K562 (cell line): ENCODE measurements around the gene KISS1. TPM values are rescaled to one million over a fixed set of nuclear protein-coding genes. Genes with fewer than 3 reads are reported as not detected.

Experiments
- ARHGAP35 ChIP-seq: fragments of 450-650 bp; IDR thresholded peaks from 2 replicates; pipeline ENCODE4 v1.6.1; 2018; ENCODE audit not compliant: partially characterized antibody
- ATF6 ChIP-seq: sonication (generic); formaldehyde crosslinking; IDR thresholded peaks from 2 replicates; pipeline ENCODE4 v1.4.0; 2020; ENCODE audit warnings: mild to moderate bottlenecking, missing genetic modification reagents
- CBX2 ChIP-seq: fragments of 200-600 bp; sonication (generic); IDR thresholded peaks from one replicate; pipeline ENCODE4 v1.6.1; 2012; ENCODE audit warnings: mild to moderate bottlenecking, low read length, inconsistent platforms; ENCODE audit not compliant: insufficient read depth, poor library complexity, severe bottlenecking
- CLOCK ChIP-seq: fragments of 250-450 bp; sonication (Bioruptor Pico); IDR thresholded peaks from 2 replicates; pipeline ENCODE4 v1.4.0; 2020; ENCODE audit warnings: mild to moderate bottlenecking, moderate library complexity, borderline replicate concordance
- EGR1 ChIP-seq: fragments of 450-650 bp; conservative IDR thresholded peaks from 2 replicates; pipeline ENCODE4 v1.6.1; 2017; ENCODE audit warnings: mild to moderate bottlenecking
- MCM2 ChIP-seq: fragments of 450-650 bp; IDR thresholded peaks from 2 replicates; pipeline ENCODE4 v1.6.1; 2017; ENCODE audit warnings: low read depth, mild to moderate bottlenecking
- MYNN ChIP-seq, 2 experiments: sonication (generic); formaldehyde crosslinking in 1 of 2; IDR thresholded peaks; 2 replicates each; pipeline versions ENCODE4 v1.5.0 to v1.6.1; 2016 to 2020; ENCODE audit warnings: antibody characterized with exemption in 1 of 2, missing genetic modification reagents in 1 of 2
- NFE2 ChIP-seq: IDR thresholded peaks from 2 replicates; pipeline ENCODE4 v1.6.1; 2014; ENCODE audit warnings: antibody characterized with exemption, low read depth
- PHB2 ChIP-seq: fragments of 450-650 bp; IDR thresholded peaks from 2 replicates; pipeline ENCODE4 v1.6.1; 2017; ENCODE audit warnings: low read depth
- RFX5 ChIP-seq: IDR thresholded peaks from 2 replicates; pipeline ENCODE4 v1.6.1; 2011; ENCODE audit warnings: low read depth, mild to moderate bottlenecking, improper control_type of control experiment, low read length
- SMARCE1 ChIP-seq: fragments of 450-650 bp; IDR thresholded peaks from 2 replicates; pipeline ENCODE4 v1.7.1; 2016; ENCODE audit warnings: mild to moderate bottlenecking
- TEAD4 ChIP-seq, 2 experiments: sonication (generic) in 1 of 2; formaldehyde crosslinking in 1 of 2; IDR thresholded peaks; 2 replicates each; pipeline versions ENCODE4 v1.6.1 to v1.8.0; 2012 to 2022; ENCODE audit warnings: borderline replicate concordance in 1 of 2, inconsistent platforms in 1 of 2, low read length in 1 of 2, mild to moderate bottlenecking in 1 of 2, missing genetic modification reagents in 1 of 2
- ZBTB11 ChIP-seq, 3 experiments: fragments of 200-800 bp in 1 of 3; fragments of 250-450 bp in 1 of 3; fragments of 450-650 bp in 1 of 3; sonication (Bioruptor Pico) in 1 of 3; sonication (Bioruptor generic) in 1 of 3; formaldehyde crosslinking in 1 of 3; IDR thresholded peaks; 2 replicates each; pipeline versions ENCODE4 v1.6.1 to v1.8.0; 2016 to 2022; ENCODE audit warnings: mild to moderate bottlenecking in 2 of 3, missing genetic modification characterization in 2 of 3, missing compliant biosample characterization in 1 of 3, moderate library complexity in 1 of 3
- ZMIZ1 ChIP-seq, 2 experiments: fragments of 150-350 bp in 1 of 2; IDR thresholded peaks; 2 replicates each; pipeline ENCODE4 v1.6.1; 2012 to 2016; ENCODE audit warnings: low read depth in 2 of 2, low read length in 2 of 2, mild to moderate bottlenecking in 1 of 2, moderate library complexity in 1 of 2
- ZNF143 ChIP-seq: sonication (generic); formaldehyde crosslinking; IDR thresholded peaks from 2 replicates; pipeline ENCODE4 v1.9.0; 2022; ENCODE audit warnings: mild to moderate bottlenecking, missing genetic modification reagents
- ZNF239 ChIP-seq: fragments of 250-450 bp; sonication (Bioruptor Pico); IDR thresholded peaks from 2 replicates; pipeline ENCODE4 v1.4.0; 2020; ENCODE audit warnings: mild to moderate bottlenecking
- polyA plus RNA-seq, 8 experiments: library from polyadenylated mRNA; depleted of rRNA in 4 of 8; stranded (reverse) in 5 of 8; unstranded in 3 of 8; fragments of >200 nt; fragmentation: Nextera tagmentation in 2 of 8; fragmentation: Illumina TruSeq in 1 of 8; extraction: Ambion mirVana in 2 of 8; extraction: Trizol in 1 of 8; gene quantifications; 2 replicates each; pipeline versions ENCODE4 v1.2.1 to v1.2.3, GENCODE V29; 2011 to 2014; ENCODE audit warnings: inconsistent platforms in 1 of 8, missing spikeins in 1 of 8
- total RNA-seq, 7 experiments: library from RNA; depleted of rRNA in 6 of 7; stranded (reverse); fragments of >200 nt in 6 of 7; fragmentation: Illumina TruSeq in 2 of 7; extraction: Trizol in 2 of 7; gene quantifications; 2 replicates each; pipeline versions ENCODE4 v1.2.1 to v1.2.3, GENCODE V29; 2011 to 2021; ENCODE audit warnings: low replicate concordance in 1 of 7

Gene KISS1
- total and polyA plus RNA-seq, 9 of the 15 experiments (the other 6 are each of a cell fraction or from before 2014, with no cell fraction given) = 0.31 TPM; not detected in 8

- peak in 1 of 2 experiments; percentile 73; a peak in 1 of 4 replicates for TF ChIP-seq ZMIZ1 (IDR thresholded peaks at IDR 0.05; ENCODE audit: low read depth in 2 of 2, low read length in 2 of 2)
- TF ChIP-seq ZNF143 (CRISPR knock-in tag) = no peak
- no peak for TF ChIP-seq CBX2
- TF ChIP-seq EGR1 = no peak
- 0 out of 2 replicates have a peak, but pooled peaks have one; percentile 1 for TF ChIP-seq NFE2
- TF ChIP-seq CLOCK (CRISPR knock-in tag) = peak; percentile 63; the same call in 1 of the 2 replicates
- TF ChIP-seq TEAD4 (IDR thresholded peaks at IDR 0.05; ENCODE audit: low read length) = peak; percentile 97
- TF ChIP-seq TEAD4 (CRISPR knock-in tag; IDR thresholded peaks at IDR 0.05; ENCODE audit: borderline replicate concordance) = no peak
- no peak for TF ChIP-seq ATF6 (CRISPR knock-in tag)
- peak; percentile 48; the same call in 1 of the 2 replicates for TF ChIP-seq SMARCE1
- TF ChIP-seq ZNF239 (CRISPR knock-in tag) = no peak
- peak in 1 of 3 experiments; percentile 77; a peak in 2 of 6 replicates for TF ChIP-seq ZBTB11 (CRISPR knock-in tag; IDR thresholded peaks at IDR 0.05)
- no peak for TF ChIP-seq ARHGAP35
- no peak for TF ChIP-seq MCM2
- TF ChIP-seq PHB2 = 0 out of 2 replicates have a peak, but pooled peaks have one; percentile 58
- no peak for TF ChIP-seq RFX5
- no peak for TF ChIP-seq MYNN (IDR thresholded peaks at IDR 0.05)
- TF ChIP-seq MYNN (CRISPR knock-in tag; IDR thresholded peaks at IDR 0.05) = no peak
These were observed 31.1 kb upstream of the KISS1 start (continued) for GRCh38 chr1:204227351-204227750.
